Loucy (cell line): ENCODE results near the gene SHC4.

Source experiments
- H2AFZ ChIP-seq: fragments of 200-600 bp; sonication (generic); 2 replicates; pipeline ENCODE4 v1.6.0; 2016; ENCODE audit warnings: antibody characterized with exemption, mild to moderate bottlenecking, low read length, moderate library complexity
- H3F3A ChIP-seq: fragments of 200-600 bp; 2 replicates; pipeline ENCODE4 v1.6.0; 2016; ENCODE audit warnings: antibody characterized with exemption, low read depth, mild to moderate bottlenecking
- H3K27me3 ChIP-seq: fragments of 200-600 bp; sonication (generic); 2 replicates; pipeline ENCODE4 v1.6.1; 2014; ENCODE audit warnings: low read length, mild to moderate bottlenecking; ENCODE audit not compliant: insufficient read depth, poor library complexity, severe bottlenecking
- H3K36me3 ChIP-seq: fragments of 200-600 bp; sonication (generic); 2 replicates; pipeline ENCODE4 v1.6.1; 2016; ENCODE audit warnings: low read length; ENCODE audit not compliant: insufficient read depth
- H3K4me1 ChIP-seq: fragments of 200-600 bp; sonication (generic); 2 replicates; pipeline ENCODE4 v1.5.1; 2014; ENCODE audit warnings: low read length, mild to moderate bottlenecking; ENCODE audit not compliant: insufficient read depth, poor library complexity, severe bottlenecking
- H3K4me2 ChIP-seq: fragments of 200-600 bp; sonication (generic); 2 replicates; pipeline ENCODE4 v1.6.0; 2014; ENCODE audit warnings: antibody characterized with exemption, low read length, low read depth, mild to moderate bottlenecking; ENCODE audit not compliant: poor library complexity, severe bottlenecking
- H3K4me3 ChIP-seq: fragments of 200-600 bp; sonication (generic); 2 replicates; pipeline ENCODE4 v1.5.1; 2014; ENCODE audit warnings: low read length, mild to moderate bottlenecking, mixed read lengths; ENCODE audit not compliant: poor library complexity, severe bottlenecking
- H3K79me2 ChIP-seq: fragments of 200-600 bp; sonication (generic); 2 replicates; pipeline ENCODE4 v1.6.1; 2014; ENCODE audit warnings: low read length; ENCODE audit not compliant: insufficient read depth
- H3K9ac ChIP-seq: fragments of 200-600 bp; sonication (generic); 2 replicates; pipeline ENCODE4 v1.6.0; 2014; ENCODE audit warnings: mild to moderate bottlenecking, low read depth, low read length, moderate library complexity; ENCODE audit not compliant: poor library complexity, severe bottlenecking
- H3K9me2 ChIP-seq: fragments of 200-600 bp; sonication (generic); replicated peaks from 2 replicates; pipeline ENCODE4 v1.6.1; 2016; ENCODE audit warnings: low read depth, low read length, mixed read lengths
- H3K9me3 ChIP-seq: fragments of 200-600 bp; sonication (generic); 2 replicates; pipeline ENCODE4 v1.6.1; 2014; ENCODE audit warnings: mild to moderate bottlenecking, antibody characterized with exemption, low read length, low read depth; ENCODE audit not compliant: insufficient read depth
- H4K20me1 ChIP-seq: fragments of 200-600 bp; sonication (generic); 2 replicates; pipeline ENCODE4 v1.6.0; 2014; ENCODE audit warnings: antibody characterized with exemption, low read length, mild to moderate bottlenecking; ENCODE audit not compliant: insufficient read depth, poor library complexity, severe bottlenecking
- CTCF ChIP-seq: fragments of 200-600 bp; sonication (generic); conservative IDR thresholded peaks from 2 replicates; pipeline ENCODE4 v1.5.1; 2014; ENCODE audit warnings: mild to moderate bottlenecking, antibody characterized with exemption, low read length
- EZH2phosphoT487 ChIP-seq: fragments of 200-600 bp; IDR thresholded peaks from 2 replicates; pipeline ENCODE4 v1.6.1; 2018; ENCODE audit warnings: antibody characterized with exemption, mild to moderate bottlenecking, moderate library complexity, borderline replicate concordance

The SHC4 gene

GRCh38 chr15:48869966-48870365 lies 93.8 kb downstream of the SHC4 start:
- Histone ChIP-seq H3K27me3 (no peaks in the 10 kb centered on the region), H3K79me2 (no peaks in the 10 kb centered on the region), H2AFZ (no peak overlapping the region), H3K36me3 (no peaks in the 10 kb centered on the region), H3K9me2 (no peaks in the 10 kb centered on the region), H4K20me1 (no peaks in the 10 kb centered on the region), H3K4me1 (peaks cover 13% of the 10 kb centered on the region), H3K9me3 (no peaks in the 10 kb centered on the region), H3K9ac (no peak overlapping the region), H3K4me2 (no peak overlapping the region), H3F3A (no peaks in the 10 kb centered on the region), H3K4me3 (no peak overlapping the region)
- no peak for TF ChIP-seq CTCF
- TF ChIP-seq EZH2phosphoT487, result no peak

- TF ChIP-seq CTCF (no peak), EZH2phosphoT487 (no peak)
- Histone ChIP-seq H3K36me3 (no peaks in the 10 kb centered on the region), H3K4me1 (peaks cover 13% of the 10 kb centered on the region), H3K79me2 (no peaks in the 10 kb centered on the region), H3K9me2 (no peaks in the 10 kb centered on the region), H2AFZ (no peak overlapping the region), H3K9ac (no peak overlapping the region), H3K9me3 (no peaks in the 10 kb centered on the region), H3K4me3 (no peak overlapping the region), H4K20me1 (no peaks in the 10 kb centered on the region), H3K4me2 (peak overlapping the region; percentile 28), H3K27me3 (no peaks in the 10 kb centered on the region), H3F3A (no peaks in the 10 kb centered on the region)
These were observed 95.2 kb downstream of the SHC4 start for GRCh38 chr15:48868536-48868935.

- H3K4me3 ChIP-seq, result no peak overlapping the region
- peaks cover 13% of the 10 kb centered on the region for H3K4me1 ChIP-seq
- H4K20me1 ChIP-seq, result no peaks in the 10 kb centered on the region
- no peaks in the 10 kb centered on the region for H3K9me3 ChIP-seq
- H3F3A ChIP-seq, result no peaks in the 10 kb centered on the region
- H2AFZ ChIP-seq, result no peak overlapping the region
- H3K79me2 ChIP-seq, result no peaks in the 10 kb centered on the region
- no peaks in the 10 kb centered on the region for H3K27me3 ChIP-seq
- no peak overlapping the region for H3K9ac ChIP-seq
- no peaks in the 10 kb centered on the region for H3K9me2 ChIP-seq
- H3K4me2 ChIP-seq, result no peak overlapping the region
- TF ChIP-seq EZH2phosphoT487, result no peak
- TF ChIP-seq CTCF, result no peak
- H3K36me3 ChIP-seq, result no peaks in the 10 kb centered on the region
These were observed 95.7 kb downstream of the SHC4 start for GRCh38 chr15:48868023-48868422.
